Embryonic facial prominence (tissue), 1 donor: ENCODE results near the gene ARHGDIG.
"Not testable (repeated sequence)": the region's sequence is repeated elsewhere in the genome, so short reads cannot be mapped to it uniquely, and the experiment has no call there.

ENCODE experiments used
- DNase-seq: peaks from one replicate; pipeline ENCODE4 v3.0.0-alpha.2; 2016; ENCODE audit errors: extremely low spot score

The ARHGDIG gene

GRCh38 chr16:330741-331140 is 50.4 kb downstream of the ARHGDIG start:
- DNase-seq, result no peak

- not testable (repeated sequence) for DNase-seq
These were observed 50.9 kb downstream of the ARHGDIG start for GRCh38 chr16:331181-331814.
